OCI-LY3 (cell line): ENCODE results near the gene RCAN2.

Source experiments
- H2AFZ ChIP-seq: fragments of 200-600, 300-600 bp; shearing (Covaris generic); 2 replicates; pipeline ENCODE4 v1.6.0; 2014; ENCODE audit warnings: antibody characterized with exemption, low read depth, low read length
- H3K27ac ChIP-seq: fragments of 200-600, 300-600 bp; sonication (generic); 2 replicates; pipeline ENCODE4 v1.5.1; 2014; ENCODE audit warnings: mild to moderate bottlenecking, low read length, moderate library complexity, mixed read lengths
- H3K27me3 ChIP-seq: fragments of 200-600, 300-600 bp; sonication (generic); 2 replicates; pipeline ENCODE4 v1.6.1; 2014; ENCODE audit warnings: low read depth, low read length, mixed read lengths
- H3K36me3 ChIP-seq: fragments of 200-600, 300-600 bp; sonication (generic); replicated peaks from 2 replicates; pipeline ENCODE3; 2014; ENCODE audit warnings: low read depth, low read length, mixed read lengths
- H3K4me1 ChIP-seq: fragments of 300-600, 200-600 bp; sonication (generic); 2 replicates; pipeline ENCODE4 v1.6.1; 2014; ENCODE audit warnings: low read length, mixed read lengths
- H3K4me2 ChIP-seq: fragments of 200-600, 300-600 bp; sonication (generic); 2 replicates; pipeline ENCODE4 v1.6.1; 2014; ENCODE audit warnings: low read length, mixed read lengths
- H3K4me3 ChIP-seq: fragments of 300-600, 200-600 bp; sonication (generic); 2 replicates; pipeline ENCODE4 v1.5.1; 2014; ENCODE audit warnings: antibody characterized with exemption, mild to moderate bottlenecking, low read length, moderate library complexity
- H3K79me2 ChIP-seq: fragments of 300-600, 200-600 bp; shearing (Covaris generic); 2 replicates; pipeline ENCODE4 v1.6.1; 2014; ENCODE audit warnings: mild to moderate bottlenecking, low read length, mixed read lengths
- H3K9ac ChIP-seq: fragments of 300-600, 200-600 bp; shearing (Covaris generic); 2 replicates; pipeline ENCODE4 v1.6.0; 2014; ENCODE audit warnings: mild to moderate bottlenecking, low read length, moderate library complexity
- H3K9me3 ChIP-seq: fragments of 200-600, 300-600 bp; shearing (Covaris generic); 2 replicates; pipeline ENCODE4 v1.6.1; 2014; ENCODE audit warnings: low read length, mixed read lengths; ENCODE audit not compliant: insufficient read depth
- H4K20me1 ChIP-seq: fragments of 200-600, 300-600 bp; sonication (generic); 2 replicates; pipeline ENCODE4 v1.6.1; 2016; ENCODE audit warnings: low read length, mixed read lengths; ENCODE audit not compliant: insufficient read depth
- EZH2phosphoT487 ChIP-seq: fragments of 200-600 bp; shearing (Covaris generic); IDR thresholded peaks from 2 replicates; pipeline ENCODE4 v1.6.1; 2018; ENCODE audit warnings: antibody characterized with exemption, mixed run types, low read depth
- TF ChIP-seq, protein P1 (sequence below): fragments of 200-600, 300-600 bp; sonication (generic); IDR thresholded peaks from 2 replicates; pipeline ENCODE4 v1.5.1; 2014; ENCODE audit warnings: antibody characterized with exemption, low read length, low read depth

Gene RCAN2

DNA sequence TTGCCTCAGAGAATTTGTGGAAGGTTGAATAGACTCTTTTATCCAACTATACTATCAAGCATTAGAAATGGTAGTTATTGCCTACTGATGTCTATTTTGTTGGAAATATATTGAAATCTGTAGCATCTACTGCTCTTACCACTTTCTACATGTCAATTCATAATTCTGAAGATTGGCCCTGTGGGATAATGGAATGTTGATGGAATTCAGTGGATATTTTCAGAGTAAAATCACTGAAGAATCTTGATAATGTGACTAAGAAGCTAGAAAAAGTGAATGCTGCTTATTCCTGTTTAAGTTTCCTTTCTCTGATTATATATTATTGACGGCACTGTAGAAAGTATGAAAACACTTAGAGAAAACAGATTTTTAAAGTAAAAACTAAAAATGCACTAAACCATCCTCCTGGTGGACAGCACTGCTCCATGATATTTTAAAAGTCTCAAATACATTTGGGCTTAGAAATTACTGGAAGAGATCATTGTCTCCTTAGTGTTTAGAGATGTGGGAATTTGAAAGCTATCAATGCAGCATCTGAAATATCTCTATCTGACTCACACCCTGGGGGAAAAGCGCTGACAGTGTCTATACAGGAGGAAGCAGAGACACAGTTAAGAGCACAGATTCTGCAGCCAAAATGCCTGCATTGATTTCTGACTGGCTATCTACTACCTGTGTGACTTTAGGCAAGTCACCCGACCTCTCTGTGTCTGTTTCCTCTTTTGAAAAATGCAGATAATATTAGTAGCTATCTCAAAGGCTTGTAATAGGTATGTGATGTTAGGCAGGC lies 37.9 kb upstream of the RCAN2 start:
- no peak overlapping the region for H3K4me2 ChIP-seq
- no peak overlapping the region for H3K9ac ChIP-seq
- no peaks in the 10 kb centered on the region for H3K9me3 ChIP-seq
- H3K79me2 ChIP-seq, result no peaks in the 10 kb centered on the region
- no peak overlapping the region for H3K27ac ChIP-seq
- H3K27me3 ChIP-seq, result peaks cover 13% of the 10 kb centered on the region; the same call in 1 of the 2 replicates
- no peak overlapping the region for H2AFZ ChIP-seq
- H3K4me3 ChIP-seq, result no peak overlapping the region
- TF ChIP-seq, protein P1, sequence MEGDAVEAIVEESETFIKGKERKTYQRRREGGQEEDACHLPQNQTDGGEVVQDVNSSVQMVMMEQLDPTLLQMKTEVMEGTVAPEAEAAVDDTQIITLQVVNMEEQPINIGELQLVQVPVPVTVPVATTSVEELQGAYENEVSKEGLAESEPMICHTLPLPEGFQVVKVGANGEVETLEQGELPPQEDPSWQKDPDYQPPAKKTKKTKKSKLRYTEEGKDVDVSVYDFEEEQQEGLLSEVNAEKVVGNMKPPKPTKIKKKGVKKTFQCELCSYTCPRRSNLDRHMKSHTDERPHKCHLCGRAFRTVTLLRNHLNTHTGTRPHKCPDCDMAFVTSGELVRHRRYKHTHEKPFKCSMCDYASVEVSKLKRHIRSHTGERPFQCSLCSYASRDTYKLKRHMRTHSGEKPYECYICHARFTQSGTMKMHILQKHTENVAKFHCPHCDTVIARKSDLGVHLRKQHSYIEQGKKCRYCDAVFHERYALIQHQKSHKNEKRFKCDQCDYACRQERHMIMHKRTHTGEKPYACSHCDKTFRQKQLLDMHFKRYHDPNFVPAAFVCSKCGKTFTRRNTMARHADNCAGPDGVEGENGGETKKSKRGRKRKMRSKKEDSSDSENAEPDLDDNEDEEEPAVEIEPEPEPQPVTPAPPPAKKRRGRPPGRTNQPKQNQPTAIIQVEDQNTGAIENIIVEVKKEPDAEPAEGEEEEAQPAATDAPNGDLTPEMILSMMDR, result no peak
- TF ChIP-seq EZH2phosphoT487, result no peak
- no peaks in the 10 kb centered on the region for H4K20me1 ChIP-seq
- no peaks in the 10 kb centered on the region for H3K4me1 ChIP-seq
- no peaks in the 10 kb centered on the region for H3K36me3 ChIP-seq

DNA sequence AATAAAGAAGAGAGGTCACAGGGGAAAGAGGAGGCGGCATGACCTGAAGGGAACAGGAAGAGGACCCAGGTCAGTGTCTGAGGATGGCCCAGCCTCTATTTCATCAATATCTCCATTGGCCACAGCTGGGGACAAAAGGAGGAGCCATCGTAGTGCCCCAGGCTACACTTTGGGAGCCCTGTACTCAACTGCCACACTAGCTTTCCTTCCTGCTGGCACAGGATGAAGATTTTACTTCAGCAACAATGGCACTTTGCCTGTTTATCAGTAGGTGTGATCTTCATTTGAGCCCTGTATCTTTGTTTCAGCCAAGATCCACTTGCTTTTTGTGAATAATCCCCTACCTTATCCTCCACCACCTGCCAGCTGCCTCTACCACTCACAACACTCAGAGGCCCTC lies 35.4 kb upstream of the RCAN2 start:
- Histone ChIP-seq H4K20me1 (no peaks in the 10 kb centered on the region), H3K27ac (no peak overlapping the region), H3K79me2 (no peaks in the 10 kb centered on the region), H2AFZ (no peak overlapping the region), H3K4me3 (no peak overlapping the region), H3K4me1 (no peaks in the 10 kb centered on the region), H3K4me2 (no peak overlapping the region), H3K9me3 (no peaks in the 10 kb centered on the region), H3K27me3 (peaks cover 13% of the 10 kb centered on the region; the same call in 1 of the 2 replicates), H3K9ac (no peak overlapping the region), H3K36me3 (no peaks in the 10 kb centered on the region)
- no peak for TF ChIP-seq EZH2phosphoT487
- TF ChIP-seq, protein P1, result no peak

DNA sequence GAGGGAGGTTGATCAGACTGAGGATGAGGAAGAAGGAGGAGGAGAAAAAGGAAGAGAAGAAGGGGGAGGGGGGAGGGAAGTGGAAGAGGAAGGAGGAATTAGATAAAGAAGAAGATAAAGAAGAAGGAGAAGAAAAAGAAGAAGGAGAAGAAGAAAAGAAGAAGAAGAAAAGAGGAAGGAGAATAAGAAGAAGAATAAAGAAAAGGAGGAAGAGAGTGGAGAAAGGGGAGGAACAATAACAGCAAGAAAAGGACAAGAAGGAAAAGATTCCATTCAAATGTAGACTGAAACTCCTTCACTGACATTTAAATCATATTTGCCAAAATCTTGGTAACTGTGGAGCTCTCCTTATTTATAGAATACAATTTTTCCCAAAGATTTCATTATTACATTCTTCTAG lies 34.3 kb upstream of the RCAN2 start:
- Histone ChIP-seq H3K36me3 (no peaks in the 10 kb centered on the region), H3K4me2 (no peak overlapping the region), H3K9me3 (no peaks in the 10 kb centered on the region), H3K27ac (no peak overlapping the region), H3K27me3 (peaks cover 13% of the 10 kb centered on the region; the same call in 1 of the 2 replicates), H3K4me1 (no peaks in the 10 kb centered on the region), H4K20me1 (no peaks in the 10 kb centered on the region), H3K4me3 (no peak overlapping the region), H3K79me2 (no peaks in the 10 kb centered on the region), H2AFZ (no peak overlapping the region), H3K9ac (no peak overlapping the region)
- no peak for TF ChIP-seq EZH2phosphoT487
- TF ChIP-seq, protein P1, result no peak

DNA sequence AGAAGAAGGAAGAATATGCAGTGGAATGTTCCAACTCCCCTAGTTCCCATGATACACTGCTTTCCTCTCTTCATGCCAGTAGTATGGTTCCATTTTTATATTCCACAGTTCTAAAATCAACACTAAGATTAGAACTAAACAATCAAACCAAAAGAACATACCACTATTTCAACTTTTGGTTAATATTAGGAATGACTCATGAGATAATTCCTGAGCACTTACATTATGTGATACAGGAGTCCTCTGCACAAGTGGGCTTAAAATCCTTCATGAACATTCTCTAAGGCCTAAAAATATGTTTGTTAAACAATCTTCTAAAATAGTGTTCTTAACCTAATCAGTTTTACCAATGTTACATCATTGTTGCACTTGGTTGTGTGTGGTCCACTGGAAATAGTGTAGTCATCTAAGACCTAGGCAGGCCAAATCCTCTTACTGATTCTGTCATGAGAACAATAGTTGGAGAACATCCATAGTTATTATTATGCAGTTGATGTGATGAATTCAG lies 30.3 kb upstream of the RCAN2 start:
- TF ChIP-seq EZH2phosphoT487, result no peak
- TF ChIP-seq, protein P1, result no peak
- Histone ChIP-seq H3K4me3 (no peak overlapping the region), H3K4me1 (no peaks in the 10 kb centered on the region), H4K20me1 (no peaks in the 10 kb centered on the region), H3K79me2 (no peaks in the 10 kb centered on the region), H2AFZ (no peak overlapping the region), H3K9me3 (no peaks in the 10 kb centered on the region), H3K36me3 (no peaks in the 10 kb centered on the region), H3K4me2 (no peak overlapping the region), H3K27ac (no peak overlapping the region), H3K27me3 (0 out of 2 replicates have a peak, but pooled peaks cover 5% of the 10 kb centered on the region), H3K9ac (no peak overlapping the region)
